Frontal cortex (tissue), 4 donors: ENCODE results near the gene TMEM127. TPM values are rescaled to one million over a fixed set of nuclear protein-coding genes. Genes with fewer than 3 reads are reported as not detected.
"Not testable (repeated sequence)": the region's sequence is repeated elsewhere in the genome, so short reads cannot be mapped to it uniquely, and the experiment has no call there.

Experiments
- DNase-seq, 2 donors: peaks; one replicate each; pipeline ENCODE4 v3.0.0; 2012; ENCODE audit warnings: low spot score in 2 of 2
- FAIRE-seq: peaks from 2 replicates; lab custom pipeline; 2012; peaks lifted over from hg19 to GRCh38; lab: Jason Lieb, UNC
- total RNA-seq: library from RNA; depleted of rRNA; stranded (reverse); fragments of >200 nt; gene quantifications from one replicate; pipeline ENCODE4 v1.2.3, GENCODE V29; 2014
- donor health status: control.
- donor health status: control.
- donor health status: control.

The TMEM127 gene
- total RNA-seq, result 14.7 TPM

- peak; percentile 98 to 99 for DNase-seq
- no peak for FAIRE-seq
These were observed at the start of gene TMEM127, which contains the start of gene CIAO1 for GRCh38 chr2:96265840-96266679. Gene TMEM127 (minus strand): TSS chr2:96265997. CDS start chr2:96265381, 616 bp downstream. Gene CIAO1 (plus strand): TSS chr2:96266225. CDS start chr2:96266351, 126 bp downstream.

GRCh38 chr2:96315005-96315399 is 49.2 kb upstream of the TMEM127 start:
- DNase-seq (no peak), FAIRE-seq (no peak)

GRCh38 chr2:96308248-96308647 is 42.5 kb upstream of the TMEM127 start:
- DNase-seq (no peak), FAIRE-seq (no peak)

- no peak for FAIRE-seq
- DNase-seq, result no peak
These were observed 40.6 kb upstream of the TMEM127 start for GRCh38 chr2:96306370-96306769.

- no peak for FAIRE-seq
- DNase-seq, result no peak
These were observed 40.1 kb upstream of the TMEM127 start for GRCh38 chr2:96305979-96306308.

- FAIRE-seq (no peak), DNase-seq (peak; percentile 75 to 84)
These were observed 39.5 kb upstream of the TMEM127 start, which contains the start of gene SNRNP200 for GRCh38 chr2:96305091-96305978. Gene SNRNP200 (minus strand): TSS chr2:96305546. CDS start chr2:96305437, 109 bp downstream.

GRCh38 chr2:96304606-96305005 is 38.8 kb upstream of the TMEM127 start:
- FAIRE-seq (no peak), DNase-seq (no peak)

- DNase-seq (no peak), FAIRE-seq (no peak)
These were observed 36.1 kb upstream of the TMEM127 start for GRCh38 chr2:96301865-96302264.

GRCh38 chr2:96296925-96297324 is 31.1 kb upstream of the TMEM127 start:
- no peak for DNase-seq
- FAIRE-seq, result no peak

- FAIRE-seq, DNase-seq: not testable (repeated sequence)
These were observed 28.5 kb upstream of the TMEM127 start for GRCh38 chr2:96294271-96294670.

- DNase-seq (no peak), FAIRE-seq (no peak)
These were observed 26.0 kb upstream of the TMEM127 start for GRCh38 chr2:96291751-96292150.

GRCh38 chr2:96287273-96287856 is 21.6 kb upstream of the TMEM127 start:
- DNase-seq (no peak), FAIRE-seq (no peak)

GRCh38 chr2:96276787-96277499 is 11.1 kb upstream of the TMEM127 start:
- no peak for FAIRE-seq

GRCh38 chr2:96274355-96275056 is 8.7 kb upstream of the TMEM127 start:
- no peak for FAIRE-seq
- DNase-seq, result no peak

More at GRCh38 chr2:96276787-96277499, 11.1 kb upstream of the TMEM127 start:
- no peak for DNase-seq

- DNase-seq, result no peak
- FAIRE-seq, result no peak
These were observed 8.0 kb upstream of the TMEM127 start for GRCh38 chr2:96273763-96274162.

GRCh38 chr2:96271995-96272394 is 6.2 kb upstream of the TMEM127 start:
- FAIRE-seq (no peak), DNase-seq (no peak)

- DNase-seq (no peak), FAIRE-seq (no peak)
These were observed 1.6 kb upstream of the TMEM127 start for GRCh38 chr2:96267159-96267971.

GRCh38 chr2:96265349-96265839 is 403 bp downstream of the TMEM127 start:
- DNase-seq (peak; percentile 63 to 66), FAIRE-seq (no peak)
